Adrenal gland (tissue), 5 donors: Measurements from ENCODE around the gene CHD2.

ENCODE experiments used
- CTCF ChIP-seq, 6 experiments: fragments of 450-650 bp in 4 of 6; fragments of 200-600 bp in 2 of 6; sonication (generic) in 1 of 6; IDR thresholded peaks; 1 replicate in 5 of 6; 2 replicates in 1 of 6; pipeline versions ENCODE4 v1.5.1 to v1.8.0; 2016 to 2021; ENCODE audit warnings: antibody characterized with exemption in 6 of 6, mild to moderate bottlenecking in 2 of 6, moderate library complexity in 1 of 6
- POLR2A ChIP-seq, 2 donors: fragments of 450-650 bp; IDR thresholded peaks; one replicate each; pipeline ENCODE4 v1.6.1; 2017; ENCODE audit warnings: antibody characterized with exemption in 2 of 2, mild to moderate bottlenecking in 2 of 2, moderate library complexity in 1 of 2
- donor health status: DM: no; HTN: no; CAD: no.

- TF ChIP-seq CTCF (IDR thresholded peaks at IDR 0.05) (no peak), POLR2A (IDR thresholded peaks at IDR 0.05) (no peak)
Observed at GRCh38 chr15:92924216-92924615, 24.1 kb downstream of the CHD2 start.
